ENCODE measurements around the gene ULK1.

DNA sequence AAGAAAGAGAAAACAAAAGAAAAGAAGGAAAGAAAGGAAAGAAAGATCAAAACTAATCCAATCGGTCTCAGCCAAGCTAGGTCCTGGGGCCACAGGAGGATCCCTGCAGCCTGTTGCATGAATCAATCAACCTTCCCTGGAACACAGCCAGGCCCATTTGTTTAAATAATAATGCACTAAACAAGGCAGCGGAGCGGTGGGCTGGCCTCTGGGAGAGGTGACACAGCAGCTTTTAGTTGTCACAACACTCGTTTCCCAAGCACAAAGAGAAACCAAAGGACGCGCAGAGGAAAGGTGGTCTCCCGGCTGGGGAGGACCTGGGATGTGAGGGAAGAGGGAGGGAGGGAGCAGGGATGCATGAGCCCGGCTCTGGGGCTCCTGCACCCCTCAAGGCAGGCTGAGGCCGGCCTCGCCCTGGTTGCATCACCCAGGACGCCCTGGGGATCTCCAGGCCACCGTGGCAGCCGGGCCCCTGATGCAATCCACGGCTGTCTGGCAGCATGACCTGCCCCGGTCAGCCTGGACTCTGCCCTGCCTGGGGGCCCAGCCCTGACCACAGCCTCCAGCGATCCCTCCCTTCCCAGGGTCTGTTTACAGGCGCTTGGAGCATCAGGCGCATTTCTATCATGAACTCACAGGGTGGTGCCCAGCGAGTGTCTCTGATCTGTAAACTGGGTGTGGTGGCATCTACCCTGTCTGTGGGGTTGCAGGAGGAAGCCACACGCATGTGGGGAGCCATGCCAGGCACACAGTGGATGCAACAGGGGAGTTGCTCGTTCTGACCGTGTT is 33.8 kb upstream of the ULK1 start:
- TF ChIP-seq CTCF (IDR thresholded peaks at IDR 0.05) (no peak), ZFX (IDR thresholded peaks at IDR 0.05; ENCODE audit: borderline replicate concordance) (no peak)
